ENCODE measurements around the gene RAB5IF.

The RAB5IF gene

DNA sequence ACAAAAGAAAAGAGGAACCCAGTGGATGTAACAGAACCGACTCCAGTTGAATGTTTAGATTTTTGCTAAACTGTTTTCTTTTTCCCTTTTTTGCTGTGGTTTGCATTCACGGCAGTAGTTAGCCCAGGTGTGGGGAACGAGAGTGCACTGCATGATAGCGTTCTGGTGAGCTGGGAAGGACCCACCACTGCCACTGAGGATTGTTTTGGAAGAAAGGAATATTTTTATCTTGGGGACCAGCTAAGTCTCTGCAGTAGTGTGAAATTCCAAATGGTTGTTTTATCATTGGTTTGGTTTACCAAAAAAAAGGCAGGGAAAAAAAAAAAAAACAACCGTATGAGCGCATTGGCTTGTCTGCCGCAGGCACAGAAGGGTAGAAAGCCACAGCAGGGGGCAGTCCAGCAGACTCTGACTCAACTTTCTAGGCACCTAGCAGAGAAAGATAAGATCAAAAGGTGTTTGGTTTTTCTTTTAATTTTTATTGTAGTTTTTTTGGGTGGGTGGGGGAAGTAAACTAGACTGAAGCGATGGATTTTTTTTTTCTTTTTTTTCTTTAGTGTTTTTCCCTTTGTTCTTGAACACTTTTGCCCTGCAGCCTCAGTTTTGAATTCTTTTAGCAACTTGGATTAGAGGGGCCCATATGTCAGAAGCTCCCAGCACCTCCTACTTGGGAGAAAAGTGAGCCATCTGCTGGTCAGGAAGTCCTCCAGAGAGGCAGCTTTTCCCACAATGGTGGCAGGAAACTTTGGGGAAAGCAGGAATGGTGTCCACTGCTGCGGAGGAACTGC lies 13.5 kb upstream of the RAB5IF start:
- no peak for DNase-seq
- TF ChIP-seq, protein P1, sequence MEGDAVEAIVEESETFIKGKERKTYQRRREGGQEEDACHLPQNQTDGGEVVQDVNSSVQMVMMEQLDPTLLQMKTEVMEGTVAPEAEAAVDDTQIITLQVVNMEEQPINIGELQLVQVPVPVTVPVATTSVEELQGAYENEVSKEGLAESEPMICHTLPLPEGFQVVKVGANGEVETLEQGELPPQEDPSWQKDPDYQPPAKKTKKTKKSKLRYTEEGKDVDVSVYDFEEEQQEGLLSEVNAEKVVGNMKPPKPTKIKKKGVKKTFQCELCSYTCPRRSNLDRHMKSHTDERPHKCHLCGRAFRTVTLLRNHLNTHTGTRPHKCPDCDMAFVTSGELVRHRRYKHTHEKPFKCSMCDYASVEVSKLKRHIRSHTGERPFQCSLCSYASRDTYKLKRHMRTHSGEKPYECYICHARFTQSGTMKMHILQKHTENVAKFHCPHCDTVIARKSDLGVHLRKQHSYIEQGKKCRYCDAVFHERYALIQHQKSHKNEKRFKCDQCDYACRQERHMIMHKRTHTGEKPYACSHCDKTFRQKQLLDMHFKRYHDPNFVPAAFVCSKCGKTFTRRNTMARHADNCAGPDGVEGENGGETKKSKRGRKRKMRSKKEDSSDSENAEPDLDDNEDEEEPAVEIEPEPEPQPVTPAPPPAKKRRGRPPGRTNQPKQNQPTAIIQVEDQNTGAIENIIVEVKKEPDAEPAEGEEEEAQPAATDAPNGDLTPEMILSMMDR (IDR thresholded peaks at IDR 0.05): peak; percentile 32 to 45
- H3K36me3 ChIP-seq: peaks cover 0 to 48% (median 7%) of the 10 kb centered on the region in 3 donors
- intact Hi-C loops (cut with DNase I; ENCODE audit: low total_unique reads): no loop called here
- H3K9me3 ChIP-seq: no peaks in the 10 kb centered on the region
- H3K4me1 ChIP-seq: no peaks in the 10 kb centered on the region
- no peak overlapping the region for H3K4me3 ChIP-seq
- H3K27ac ChIP-seq: no peak overlapping the region
- H3K27me3 ChIP-seq: no peaks in the 10 kb centered on the region

DNA sequence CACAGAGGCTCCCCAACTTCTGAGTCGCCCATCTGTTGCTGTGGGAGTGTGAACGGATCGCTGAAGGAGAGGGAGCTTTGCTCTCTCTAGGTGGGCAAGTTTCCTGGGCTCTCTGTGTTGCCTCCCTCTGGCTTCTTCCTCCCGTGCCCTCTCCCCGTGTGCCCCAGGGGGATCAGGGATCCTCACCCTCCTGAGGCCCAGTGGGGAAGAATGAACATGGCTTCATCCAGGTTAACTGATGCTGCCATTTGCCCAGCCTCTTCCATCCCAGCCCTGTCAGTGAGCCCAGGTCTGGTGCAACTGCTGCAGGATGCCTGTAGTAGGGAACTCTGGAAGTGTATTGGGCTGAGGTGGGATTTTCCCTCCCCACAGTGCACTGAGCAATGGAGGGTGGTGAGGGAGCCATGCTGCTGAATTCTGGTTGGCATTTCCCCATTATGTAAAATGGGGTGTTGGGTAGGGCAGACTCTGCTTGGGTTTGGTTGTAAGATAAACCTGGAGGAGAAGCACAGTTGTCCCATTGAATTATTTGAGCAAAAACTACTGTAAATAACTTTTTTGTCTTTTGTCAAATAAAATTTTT lies 12.1 kb upstream of the RAB5IF start:
- intact Hi-C loops (cut with DNase I; ENCODE audit: low total_unique reads): no loop called here
- no peaks in the 10 kb centered on the region for H3K4me1 ChIP-seq
- no peaks in the 10 kb centered on the region for H3K9me3 ChIP-seq
- peaks cover 0 to 44% (median 7%) of the 10 kb centered on the region in 3 donors for H3K36me3 ChIP-seq
- no peak overlapping the region for H3K4me3 ChIP-seq
- TF ChIP-seq, protein P1 (IDR thresholded peaks at IDR 0.05): no peak
- H3K27ac ChIP-seq: no peak overlapping the region
- DNase-seq: no peak
- no peaks in the 10 kb centered on the region for H3K27me3 ChIP-seq

DNA sequence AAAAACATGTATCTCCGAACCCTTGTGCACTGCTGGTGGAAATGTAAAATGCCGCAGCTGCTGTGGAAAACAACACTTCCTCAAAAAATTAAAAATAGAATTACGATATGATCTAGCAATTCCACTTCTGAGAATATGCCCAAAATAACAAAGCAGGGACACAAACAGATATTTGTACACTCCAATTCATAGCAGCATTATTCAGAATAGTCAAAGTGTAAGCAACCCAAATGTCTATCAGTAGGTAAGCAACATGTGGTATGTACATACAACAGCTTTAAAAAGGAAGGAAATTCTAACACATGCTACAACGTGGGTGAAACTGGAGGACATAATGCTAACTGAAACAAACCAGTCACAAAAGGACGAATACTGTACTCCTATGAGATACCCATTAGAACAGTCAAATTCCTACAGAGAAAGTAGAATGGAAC lies 5.7 kb upstream of the RAB5IF start:
- no peak overlapping the region for H3K27ac ChIP-seq
- intact Hi-C loops (cut with DNase I; ENCODE audit: low total_unique reads): loop anchor here (10.0 kb wide), 1 partner anchor 45 kb away; no protein-coding TSS in a partner anchor

DNA sequence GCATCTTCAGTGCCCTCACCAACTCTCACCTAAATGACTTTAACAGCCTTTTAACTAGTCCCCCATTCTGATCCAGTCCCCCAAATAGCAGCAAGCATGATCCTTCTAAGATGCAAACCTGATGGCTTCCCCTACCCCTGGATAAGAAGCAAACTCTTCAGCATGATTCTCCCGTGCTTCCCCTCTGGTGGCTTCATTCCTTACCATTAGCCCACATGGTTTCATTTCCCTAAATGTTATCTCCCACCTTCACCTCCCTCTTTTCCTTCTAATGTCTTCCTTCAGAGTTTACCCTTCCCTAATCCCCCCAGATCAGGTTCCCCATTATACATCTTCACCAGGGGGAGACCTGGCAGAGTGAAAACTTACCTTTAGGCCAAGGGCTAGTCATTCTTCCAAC lies 4.0 kb upstream of the RAB5IF start:
- no peaks in the 10 kb centered on the region for H3K27me3 ChIP-seq
- H3K9me3 ChIP-seq: no peaks in the 10 kb centered on the region
- no peaks in the 10 kb centered on the region for H3K36me3 ChIP-seq
- intact Hi-C loops (cut with DNase I; ENCODE audit: low total_unique reads): loop anchor here (10.0 kb wide), 1 partner anchor 47 kb away; no protein-coding TSS in a partner anchor
- no peak overlapping the region for H3K27ac ChIP-seq
- peaks cover 0 to 10% (median 6%) of the 10 kb centered on the region in 4 donors for H3K4me1 ChIP-seq
- no peak overlapping the region for H3K4me3 ChIP-seq
- DNase-seq: no peak
- TF ChIP-seq, protein P1 (IDR thresholded peaks at IDR 0.05): no peak

More for the DNA sequence above, 5.7 kb upstream of the RAB5IF start:
- Histone ChIP-seq H3K36me3 (no peaks in the 10 kb centered on the region), H3K9me3 (no peaks in the 10 kb centered on the region), H3K27me3 (no peaks in the 10 kb centered on the region), H3K4me3 (no peak overlapping the region), H3K4me1 (peaks cover 0 to 3% (median under 1%) of the 10 kb centered on the region in 4 donors)
- TF ChIP-seq, protein P1 (IDR thresholded peaks at IDR 0.05): no peak
- no peak for DNase-seq

DNA sequence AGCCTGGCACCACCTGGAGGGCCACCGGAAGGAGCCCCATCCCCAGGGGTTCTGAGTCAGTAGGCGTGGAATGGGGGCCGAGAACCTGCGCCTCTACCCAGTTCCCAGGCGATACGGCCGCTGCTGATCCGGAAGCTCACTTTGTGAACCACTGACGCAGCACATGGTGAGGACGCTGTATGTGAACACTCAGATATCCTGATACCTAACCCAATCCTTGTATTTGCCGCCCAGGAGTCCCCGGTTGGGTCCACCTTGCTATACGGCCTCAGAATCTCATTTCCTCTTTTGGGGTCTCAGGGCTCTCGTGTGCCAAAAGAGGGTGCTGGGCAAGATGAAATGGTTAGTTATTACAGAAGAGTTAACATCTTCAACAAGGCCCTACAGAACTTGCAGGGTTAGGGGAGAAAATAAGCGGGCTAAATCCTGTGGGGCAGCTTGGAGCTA lies 604 bp upstream of the RAB5IF start:
- intact Hi-C loops (cut with DNase I; ENCODE audit: low total_unique reads): loop anchor here (2.0 to 10.0 kb wide), 2 partner anchors 32 to 50 kb away; partner anchors contain the start of gene TGIF2
- peaks cover 0 to 24% (median 18%) of the 10 kb centered on the region in 4 donors for H3K4me1 ChIP-seq
- H3K27me3 ChIP-seq: no peaks in the 10 kb centered on the region
- H3K4me3 ChIP-seq: peak overlapping the region; percentile 75 to 99
- peak overlapping the region; percentile 76 to 77 for H3K27ac ChIP-seq
- DNase-seq: peak; percentile 43 to 71
- H3K36me3 ChIP-seq: peaks cover 13 to 24% (median 13%) of the 10 kb centered on the region in 3 donors
- no peaks in the 10 kb centered on the region for H3K9me3 ChIP-seq
- TF ChIP-seq, protein P1 (IDR thresholded peaks at IDR 0.05): no peak

Measured in tibial artery (tissue), 4 donors.